Uterus (tissue), 4 donors: ENCODE results near the gene DLG5. TPM values are rescaled to one million over a fixed set of nuclear protein-coding genes. Genes with fewer than 3 reads are reported as not detected.

Experiments
- DNase-seq, 2 donors: peaks; one replicate each; pipeline ENCODE4 v3.0.0-alpha.2; 2019 to 2020
- H3K27ac ChIP-seq, 2 donors: fragments of 200-600 bp; sonication (generic); 1 replicate in 1 of 2; 2 replicates in 1 of 2; pipeline ENCODE4 v1.5.1; 2016 to 2018
- H3K27me3 ChIP-seq, 2 donors: fragments of 200-600 bp; sonication (generic); one replicate each; pipeline ENCODE4 v1.5.1; 2018 to 2019; ENCODE audit warnings: control low read depth in 1 of 2
- H3K36me3 ChIP-seq, 2 donors: fragments of 200-600 bp; sonication (generic); one replicate each; pipeline ENCODE4 v1.5.1; 2019; ENCODE audit warnings: control low read depth in 1 of 2
- H3K4me1 ChIP-seq, 2 donors: fragments of 200-600 bp; sonication (generic); one replicate each; pipeline ENCODE4 v1.5.1; 2018 to 2019; ENCODE audit warnings: control low read depth in 1 of 2
- H3K4me3 ChIP-seq, 2 donors: fragments of 200-600 bp; sonication (generic); 1 replicate in 1 of 2; 2 replicates in 1 of 2; pipeline ENCODE4 v1.5.1; 2018 to 2019; ENCODE audit warnings: mild to moderate bottlenecking in 1 of 2
- H3K9me3 ChIP-seq, 2 donors: fragments of 200-600 bp; sonication (generic); one replicate each; pipeline ENCODE4 v1.5.1; 2019; ENCODE audit warnings: control low read depth in 1 of 2
- POLR2A ChIP-seq, 2 donors: fragments of 450-650 bp; IDR thresholded peaks; one replicate each; pipeline ENCODE4 v1.6.1; 2016; ENCODE audit warnings: antibody characterized with exemption in 2 of 2, mild to moderate bottlenecking in 1 of 2, moderate library complexity in 1 of 2
- intact Hi-C: fragments of 100-400 bp; cut with DNase I; formaldehyde crosslinking; loops from one replicate; pipeline ENCODE4 v1.15.1; 2023; ENCODE audit warnings: low total_unique reads
- total RNA-seq, 4 donors: library from RNA; depleted of rRNA in 3 of 4; stranded (reverse); fragments of >200 nt in 3 of 4; gene quantifications; one replicate each; pipeline versions ENCODE4 v1.1.0 to v1.2.4, GENCODE V29; 2014 to 2023
- TF ChIP-seq, protein P1 (sequence below), 4 experiments: fragments of 200-600 bp in 2 of 4; fragments of 450-650 bp in 2 of 4; sonication (generic) in 2 of 4; IDR thresholded peaks; one replicate each; pipeline ENCODE4 v1.5.1; 2016 to 2019; ENCODE audit warnings: antibody characterized with exemption in 4 of 4, mild to moderate bottlenecking in 2 of 4, moderate library complexity in 1 of 4
- donor health status: DM: yes; HTN: yes; CAD: no.

The DLG5 gene
- total RNA-seq, 4 donors from 2014 or later, result 27.1 to 72.6 (median 46.5) TPM

DNA sequence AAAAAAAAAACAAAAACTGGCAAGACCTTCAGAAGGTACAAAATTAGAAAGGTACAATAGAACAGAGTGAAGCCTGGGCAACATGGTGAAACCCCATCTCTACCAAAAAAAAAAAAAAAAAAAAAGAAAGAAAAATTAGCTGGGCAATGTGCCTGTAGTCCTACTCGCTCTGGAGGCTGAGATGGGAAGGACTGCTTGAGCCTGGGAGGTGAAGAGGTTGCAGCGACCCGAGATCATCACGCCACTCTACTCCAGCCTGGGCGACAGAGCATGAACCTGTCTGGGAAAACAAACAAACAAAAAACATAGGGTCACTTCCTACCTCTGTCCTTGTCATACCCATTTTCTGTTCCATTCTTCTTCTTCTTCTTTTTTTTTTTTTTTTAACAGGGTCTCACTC, 45.6 kb upstream of the DLG5 start:
- Histone ChIP-seq H3K27me3 (no peaks in the 10 kb centered on the region), H3K4me1 (peaks cover 5 to 6% of the 10 kb centered on the region in 2 donors), H3K9me3 (no peaks in the 10 kb centered on the region), H3K27ac (peak overlapping the region; percentile 84), H3K36me3 (no peaks in the 10 kb centered on the region), H3K4me3 (no peak overlapping the region)
- DNase-seq, result no peak
- intact Hi-C loops, result no loop called here
- no peak for TF ChIP-seq POLR2A (IDR thresholded peaks at IDR 0.05)
- TF ChIP-seq, protein P1, sequence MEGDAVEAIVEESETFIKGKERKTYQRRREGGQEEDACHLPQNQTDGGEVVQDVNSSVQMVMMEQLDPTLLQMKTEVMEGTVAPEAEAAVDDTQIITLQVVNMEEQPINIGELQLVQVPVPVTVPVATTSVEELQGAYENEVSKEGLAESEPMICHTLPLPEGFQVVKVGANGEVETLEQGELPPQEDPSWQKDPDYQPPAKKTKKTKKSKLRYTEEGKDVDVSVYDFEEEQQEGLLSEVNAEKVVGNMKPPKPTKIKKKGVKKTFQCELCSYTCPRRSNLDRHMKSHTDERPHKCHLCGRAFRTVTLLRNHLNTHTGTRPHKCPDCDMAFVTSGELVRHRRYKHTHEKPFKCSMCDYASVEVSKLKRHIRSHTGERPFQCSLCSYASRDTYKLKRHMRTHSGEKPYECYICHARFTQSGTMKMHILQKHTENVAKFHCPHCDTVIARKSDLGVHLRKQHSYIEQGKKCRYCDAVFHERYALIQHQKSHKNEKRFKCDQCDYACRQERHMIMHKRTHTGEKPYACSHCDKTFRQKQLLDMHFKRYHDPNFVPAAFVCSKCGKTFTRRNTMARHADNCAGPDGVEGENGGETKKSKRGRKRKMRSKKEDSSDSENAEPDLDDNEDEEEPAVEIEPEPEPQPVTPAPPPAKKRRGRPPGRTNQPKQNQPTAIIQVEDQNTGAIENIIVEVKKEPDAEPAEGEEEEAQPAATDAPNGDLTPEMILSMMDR (IDR thresholded peaks at IDR 0.05), result no peak

DNA sequence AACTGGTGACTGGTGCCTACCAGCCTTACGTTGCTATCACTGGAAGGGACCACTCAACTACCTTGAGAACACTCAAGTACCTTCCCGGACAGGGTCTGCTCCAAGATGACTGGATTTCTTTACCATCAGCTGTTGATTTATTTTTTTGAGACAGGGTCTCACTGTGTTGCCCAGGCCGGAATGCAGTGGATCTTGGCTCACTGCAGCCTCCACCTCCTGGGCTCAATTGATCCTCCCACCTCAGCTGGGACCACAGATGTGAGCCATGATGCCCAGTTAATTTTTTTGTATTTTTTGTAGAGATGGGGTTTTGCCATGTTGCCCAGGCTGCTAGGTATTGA, 45.2 kb upstream of the DLG5 start:
- peaks cover 5 to 6% of the 10 kb centered on the region in 2 donors for H3K4me1 ChIP-seq
- H3K36me3 ChIP-seq, result no peaks in the 10 kb centered on the region
- H3K27me3 ChIP-seq, result no peaks in the 10 kb centered on the region
- intact Hi-C loops, result no loop called here
- no peak for DNase-seq
- H3K27ac ChIP-seq, result peak overlapping the region; percentile 84
- H3K4me3 ChIP-seq, result no peak overlapping the region
- no peak for TF ChIP-seq POLR2A (IDR thresholded peaks at IDR 0.05)
- TF ChIP-seq, protein P1 (IDR thresholded peaks at IDR 0.05), result no peak
- H3K9me3 ChIP-seq, result no peaks in the 10 kb centered on the region

DNA sequence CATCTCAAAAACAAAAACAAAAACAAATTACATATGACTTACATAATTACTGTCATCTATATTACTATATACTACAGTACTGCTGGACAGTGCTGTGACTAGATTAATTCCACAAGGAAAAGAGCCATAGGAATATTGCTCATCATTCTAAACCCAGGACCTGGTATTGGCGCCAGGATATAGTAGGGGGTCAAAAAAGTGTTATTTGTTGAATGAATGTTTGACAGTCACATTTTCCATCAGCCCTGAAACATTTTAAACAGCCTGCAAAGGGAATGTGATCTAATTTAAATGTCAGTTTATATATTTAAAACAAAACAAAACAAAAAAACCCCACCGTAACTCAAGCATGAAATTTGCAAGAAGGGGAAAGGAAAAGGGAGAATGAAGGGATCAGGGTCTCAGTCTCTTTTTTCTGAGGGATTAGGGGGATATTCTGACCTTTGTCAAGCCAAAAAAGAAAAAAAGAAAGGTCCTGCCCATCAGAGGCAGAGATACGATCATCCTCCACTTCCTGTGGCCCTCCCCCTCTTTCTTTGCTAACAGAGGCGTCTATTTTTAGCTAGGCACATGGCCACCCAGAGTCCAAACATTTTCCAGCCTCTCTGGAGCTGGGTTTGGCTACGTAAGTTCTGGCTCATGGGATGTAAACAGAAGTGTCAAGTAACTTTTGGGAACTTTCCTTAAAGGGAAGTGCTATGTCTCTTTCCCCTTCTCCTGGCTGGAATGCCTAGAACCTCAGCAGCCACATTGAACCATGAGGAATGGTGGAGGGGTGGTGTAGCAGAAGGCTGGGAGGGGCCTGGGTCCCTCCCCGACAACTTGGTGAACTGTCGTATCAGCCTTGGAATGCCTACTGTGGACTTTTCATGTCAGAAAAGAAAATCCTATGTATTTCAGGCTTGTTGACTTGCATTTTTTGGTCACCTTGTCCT, 44.6 kb upstream of the DLG5 start:
- Histone ChIP-seq H3K9me3 (no peaks in the 10 kb centered on the region), H3K27me3 (no peaks in the 10 kb centered on the region), H3K4me1 (peaks cover 5 to 6% of the 10 kb centered on the region in 2 donors), H3K27ac (peak overlapping the region; percentile 84), H3K4me3 (no peak overlapping the region), H3K36me3 (no peaks in the 10 kb centered on the region)
- intact Hi-C loops, result no loop called here
- peak; percentile 79 to 93 for DNase-seq
- TF ChIP-seq, protein P1 (IDR thresholded peaks at IDR 0.05), result no peak
- TF ChIP-seq POLR2A (IDR thresholded peaks at IDR 0.05), result no peak

DNA sequence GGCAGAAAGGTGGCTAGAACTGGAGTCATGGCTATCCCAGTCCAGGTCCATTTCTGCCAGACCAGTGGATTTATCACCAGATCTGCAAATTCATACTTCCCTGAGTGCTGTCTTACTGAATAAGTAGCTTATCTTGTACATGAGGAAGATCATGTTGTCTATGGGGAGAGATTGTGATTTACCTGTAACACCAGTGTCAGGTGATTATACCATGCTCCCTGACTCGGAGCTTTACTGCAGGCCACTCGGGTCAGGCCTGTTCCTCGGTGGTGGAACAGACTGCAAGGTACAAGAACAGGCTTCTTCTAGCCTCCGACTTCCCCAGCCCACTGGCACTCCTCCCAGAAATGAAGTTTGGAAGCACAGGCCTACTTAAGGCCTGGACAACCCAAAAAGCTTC, 42.6 kb upstream of the DLG5 start:
- TF ChIP-seq, protein P1 (IDR thresholded peaks at IDR 0.05), result no peak
- TF ChIP-seq POLR2A (IDR thresholded peaks at IDR 0.05), result no peak
- H3K9me3 ChIP-seq, result no peaks in the 10 kb centered on the region
- H3K27me3 ChIP-seq, result no peaks in the 10 kb centered on the region
- DNase-seq, result peak; percentile 37 to 45
- H3K36me3 ChIP-seq, result no peaks in the 10 kb centered on the region
- H3K4me3 ChIP-seq, result no peak overlapping the region
- intact Hi-C loops, result no loop called here
- peak overlapping the region; percentile 84 for H3K27ac ChIP-seq
- H3K4me1 ChIP-seq, result peaks cover 0 to 6% of the 10 kb centered on the region in 2 donors

DNA sequence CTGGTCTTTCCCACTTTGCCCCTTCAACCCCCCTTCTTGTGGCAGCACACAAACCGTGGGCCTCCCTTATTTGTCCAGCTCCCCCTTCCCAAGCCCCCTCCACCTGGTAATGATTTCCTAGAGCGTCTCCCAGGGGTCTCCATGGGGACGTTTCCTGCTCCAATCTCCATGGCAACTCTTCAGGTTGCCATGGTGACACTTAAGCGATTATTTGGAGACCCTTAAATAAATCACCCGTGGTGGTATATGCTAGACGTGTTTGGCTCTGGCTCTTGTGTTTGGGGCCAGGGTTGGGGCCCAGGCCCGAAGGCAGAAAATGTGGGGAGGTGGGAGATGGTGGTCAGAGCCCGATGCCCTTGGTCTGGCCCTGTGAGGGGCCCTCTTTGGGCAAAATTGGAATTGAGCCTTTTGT, 41.1 kb upstream of the DLG5 start:
- Histone ChIP-seq H3K27me3 (no peaks in the 10 kb centered on the region), H3K9me3 (no peaks in the 10 kb centered on the region), H3K4me3 (no peak overlapping the region), H3K4me1 (peaks cover 0 to 6% of the 10 kb centered on the region in 2 donors), H3K27ac (no peak overlapping the region), H3K36me3 (no peaks in the 10 kb centered on the region)
- intact Hi-C loops, result no loop called here
- no peak for TF ChIP-seq POLR2A (IDR thresholded peaks at IDR 0.05)
- TF ChIP-seq, protein P1 (IDR thresholded peaks at IDR 0.05), result no peak
- no peak for DNase-seq
